A549 (cell line): ENCODE measurements around the gene PPME1.

Source experiments
- CTCF ChIP-seq: fragments of >200 bp; sonication (Bioruptor Twin); formaldehyde crosslinking; IDR thresholded peaks from 3 replicates; pipeline ENCODE4 v1.5.1; 2016
- RFX5 ChIP-seq: fragments of 450-650 bp; IDR thresholded peaks from 2 replicates; pipeline ENCODE4 v1.7.1; 2014; ENCODE audit warnings: antibody characterized with exemption, mild to moderate bottlenecking, moderate library complexity

DNA sequence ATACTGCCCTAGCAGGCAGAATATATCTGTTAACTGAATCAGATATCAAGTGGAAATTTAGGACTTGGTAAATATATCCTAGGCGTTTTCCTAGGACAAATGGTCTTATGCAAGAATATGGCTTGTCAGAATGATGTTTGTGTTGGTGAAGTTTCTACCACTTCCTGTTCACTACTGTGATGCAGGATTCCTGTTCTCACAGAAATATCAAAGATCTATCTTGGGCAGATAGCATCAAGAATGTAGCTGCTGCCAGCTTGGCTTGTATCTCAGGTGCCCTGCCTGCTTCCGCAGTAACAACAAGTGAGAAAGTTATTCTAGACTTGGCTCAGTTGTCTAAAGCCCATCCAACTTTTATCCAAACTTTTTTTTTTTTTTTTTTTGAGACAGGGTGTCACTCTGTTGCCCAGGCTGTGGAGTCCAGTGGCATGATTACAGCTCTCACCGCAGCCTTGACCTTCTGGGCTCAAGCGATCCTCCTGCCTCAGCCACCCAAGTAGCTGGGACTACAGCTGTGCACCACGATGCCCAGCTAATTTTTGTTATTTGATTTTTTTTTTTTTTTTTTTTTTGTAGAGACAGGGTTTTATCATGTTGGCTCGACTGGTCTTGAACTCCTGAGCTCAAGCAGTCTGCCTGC, 61.3 kb downstream of the PPME1 start:
- no peak for TF ChIP-seq CTCF
- no peak for TF ChIP-seq RFX5
